ENCODE results near the gene OR6C65.

DNA sequence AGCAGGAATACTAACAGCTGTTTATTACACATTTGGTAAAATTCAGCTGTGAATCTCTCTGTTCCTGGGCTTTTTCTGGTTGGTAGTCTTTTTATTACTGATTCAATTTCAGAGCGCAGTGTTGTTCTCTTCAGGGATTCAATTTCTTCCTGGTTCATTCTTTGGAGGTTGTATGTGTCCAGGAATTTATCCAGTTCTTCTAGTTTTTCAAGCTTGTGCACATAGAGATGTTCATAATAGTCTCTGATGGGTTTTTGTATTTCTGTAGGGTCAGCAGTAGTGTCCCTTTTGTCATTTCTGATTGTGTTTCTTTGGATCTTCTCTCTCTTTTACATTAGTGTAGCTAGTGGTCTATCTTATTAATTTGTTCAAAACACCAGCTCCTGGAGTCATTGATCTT, 16.6 kb downstream of the OR6C65 start:
- no peak for TF ChIP-seq EZH2phosphoT487 (IDR thresholded peaks at IDR 0.05; ENCODE audit: insufficient read depth, low read depth)
- no peak for TF ChIP-seq EZH2 (IDR thresholded peaks at IDR 0.05; ENCODE audit: insufficient read depth, poor library complexity, severe bottlenecking)
